Measurements from ENCODE around the gene LINC00237.

DNA sequence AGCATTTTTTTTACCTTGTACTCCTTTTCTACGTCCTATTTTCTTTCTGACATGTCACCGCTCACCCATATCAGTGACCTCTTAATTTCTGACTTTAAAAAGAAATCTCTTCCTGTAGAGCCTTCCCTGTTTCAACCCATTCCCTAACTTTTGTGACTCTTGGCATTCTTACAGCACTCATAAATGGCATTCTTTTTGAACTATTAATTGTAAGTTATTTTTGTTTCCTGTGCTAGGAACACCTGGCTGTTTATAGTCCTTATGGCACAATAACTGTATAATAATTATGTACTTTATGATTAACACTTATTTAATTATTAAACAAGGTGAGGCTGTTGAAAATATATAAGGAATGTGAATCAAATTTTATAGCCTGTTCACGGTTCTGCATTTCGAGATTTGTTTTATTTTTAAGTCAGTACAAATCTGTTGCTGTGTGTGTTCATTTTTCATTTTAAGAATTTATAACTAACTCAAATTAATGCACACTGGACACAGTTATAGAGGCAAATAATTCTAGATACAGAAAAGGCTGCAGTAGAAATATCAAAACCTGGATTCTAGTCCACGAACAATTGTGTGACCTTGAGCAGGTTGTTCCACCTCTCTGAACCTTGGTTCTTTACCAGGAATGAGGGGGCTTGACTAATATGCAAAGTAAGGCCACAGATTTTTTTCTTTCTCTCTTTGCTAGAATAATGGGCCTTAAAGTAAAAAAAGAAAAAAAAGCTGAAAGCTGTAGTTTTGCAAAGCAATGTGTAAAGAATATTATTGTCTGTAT lies 21.2 kb upstream of the LINC00237 start:
- TF ChIP-seq CTCF (IDR thresholded peaks at IDR 0.05; ENCODE audit: low read depth, low read length, missing input control) (no peak), NR2F2 (IDR thresholded peaks at IDR 0.05) (no peak), JUND (IDR thresholded peaks at IDR 0.05) (no peak)
- TF ChIP-seq, protein P1, sequence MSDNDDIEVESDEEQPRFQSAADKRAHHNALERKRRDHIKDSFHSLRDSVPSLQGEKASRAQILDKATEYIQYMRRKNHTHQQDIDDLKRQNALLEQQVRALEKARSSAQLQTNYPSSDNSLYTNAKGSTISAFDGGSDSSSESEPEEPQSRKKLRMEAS (IDR thresholded peaks at IDR 0.05): no peak
